ENCODE data around the gene SLC7A1.

- TF ChIP-seq EZH2 (IDR thresholded peaks at IDR 0.05; ENCODE audit: low read depth, unreplicated experiment) (no peak), CTCF (conservative IDR thresholded peaks at IDR 0.05; ENCODE audit: low read depth in 2 of 2) (no peak), POLR2AphosphoS5 (IDR thresholded peaks at IDR 0.05; ENCODE audit: low read depth) (no peak)
These were observed 25.7 kb upstream of the SLC7A1 start for GRCh38 chr13:29621051-29621800.
